HepG2 (cell line): ENCODE results near the gene GADD45GIP1. TPM values are rescaled to one million over a fixed set of nuclear protein-coding genes. Genes with fewer than 3 reads are reported as not detected.

ENCODE experiments used
- ATAC-seq: fragments of 200-7000 bp; cut with Tn5 transposase; 3 replicates; pipeline ENCODE4 v1.9.1; 2020; ENCODE audit warnings: mild to moderate bottlenecking, moderate library complexity
- BruUV-seq: library from RNA; stranded (reverse); fragments of 400-500 nt; replicated peaks from 2 replicates; lab custom pipeline; 2021; lab: Mats Ljungman, UMichigan
- CTCF ChIA-PET: fragments of 300-600 bp; formaldehyde crosslinking; extraction: SDS; loops from one replicate; lab custom pipeline; 2021; ENCODE audit warnings: low total read pairs, inconsistent platforms, low intra/inter-chr PET ratio; lab: Yijun Ruan, JAX
- POLR2A ChIA-PET: fragments of 350-600 bp; sonication (Branson Sonifier 250); formaldehyde crosslinking; loops from one replicate; lab custom pipeline; 2020; ENCODE audit warnings: antibody characterized with exemption, inconsistent platforms; lab: Yijun Ruan, JAX
- DNase-seq: peaks from one replicate; pipeline ENCODE4 v3.0.0-alpha.2; 2015; ENCODE audit warnings: low spot score
- FAIRE-seq: peaks from 3 replicates; lab custom pipeline; 2011; peaks lifted over from hg19 to GRCh38; lab: Jason Lieb, UNC
- H2AFZ ChIP-seq: one replicate; pipeline ENCODE4 v1.6.1; 2011; ENCODE audit warnings: low read length, inconsistent platforms
- H3K27ac ChIP-seq: fragments of 300-600 bp; 3 replicates; pipeline ENCODE4 v1.8.0; 2011; ENCODE audit warnings: mixed run types, mild to moderate bottlenecking, mixed read lengths, low read length, inconsistent platforms; ENCODE audit not compliant: insufficient read depth; ENCODE audit errors: extremely low read length
- H3K27me3 ChIP-seq, 2 experiments: fragments of 200-600 bp in 1 of 2; 2 replicates in 1 of 2; 3 replicates in 1 of 2; pipeline versions ENCODE4 v1.6.0 to v1.8.0; 2011; ENCODE audit warnings: low read length in 2 of 2, mild to moderate bottlenecking in 2 of 2, moderate library complexity in 2 of 2, inconsistent platforms in 1 of 2; ENCODE audit not compliant: insufficient read depth in 2 of 2, control insufficient read depth in 1 of 2
- H3K36me3 ChIP-seq, 2 experiments: fragments of 200-600 bp in 1 of 2; replicated peaks in 1 of 2; 2 replicates in 1 of 2; 3 replicates in 1 of 2; pipeline versions ENCODE4 v1.5.1 to v1.8.0; 2011; ENCODE audit warnings: low read length in 2 of 2, inconsistent platforms in 1 of 2; ENCODE audit not compliant: insufficient read depth in 2 of 2, control insufficient read depth in 1 of 2
- H3K4me1 ChIP-seq: 2 replicates; pipeline ENCODE4 v1.5.1; 2012; ENCODE audit warnings: low read length, inconsistent platforms; ENCODE audit not compliant: insufficient read depth
- H3K4me2 ChIP-seq: 2 replicates; pipeline ENCODE4 v1.6.0; 2011; ENCODE audit warnings: low read depth, low read length, inconsistent platforms
- H3K4me3 ChIP-seq, 3 experiments: fragments of 200-600 bp in 1 of 3; sonication (generic), shearing (Covaris generic) in 1 of 3; replicated peaks in 1 of 3; 2 replicates each; pipeline ENCODE4 v1.5.1; 2011 to 2016; ENCODE audit warnings: low read length in 3 of 3, inconsistent platforms in 2 of 3, low read depth in 2 of 3, mild to moderate bottlenecking in 2 of 3, control low read depth in 1 of 3, mixed read lengths in 1 of 3; ENCODE audit not compliant: insufficient read depth in 1 of 3
- H3K79me2 ChIP-seq: one replicate; pipeline ENCODE4 v1.6.1; 2011; ENCODE audit warnings: low read length, inconsistent platforms; ENCODE audit not compliant: insufficient read depth
- H3K9ac ChIP-seq: 2 replicates; pipeline ENCODE4 v1.6.0; 2011; ENCODE audit warnings: mild to moderate bottlenecking, low read depth, low read length, inconsistent platforms; ENCODE audit not compliant: insufficient read depth
- H3K9me3 ChIP-seq: 2 replicates; pipeline ENCODE4 v1.5.1; 2012; ENCODE audit warnings: mild to moderate bottlenecking, low read length
- H4K20me1 ChIP-seq: 2 replicates; pipeline ENCODE4 v1.6.0; 2011; ENCODE audit warnings: inconsistent platforms, mild to moderate bottlenecking, low read length, moderate library complexity; ENCODE audit not compliant: insufficient read depth
- ELK4 ChIP-seq: sonication (generic); formaldehyde crosslinking; IDR thresholded peaks from 2 replicates; pipeline ENCODE4 v1.9.0; 2021; ENCODE audit warnings: missing genetic modification reagents, borderline replicate concordance
- HNRNPL ChIP-seq: fragments of 200-400 bp; formaldehyde crosslinking; IDR thresholded peaks from 2 replicates; pipeline ENCODE4 v1.6.1; 2017; ENCODE audit warnings: mild to moderate bottlenecking, low read depth, low read length
- MNT ChIP-seq: fragments of 450-650 bp; IDR thresholded peaks from 2 replicates; pipeline ENCODE4 v1.6.1; 2016
- ZFP62 ChIP-seq: sonication (generic); formaldehyde crosslinking; IDR thresholded peaks from 2 replicates; pipeline ENCODE4 v1.4.0; 2020; ENCODE audit warnings: missing genetic modification reagents
- ZMYM3 ChIP-seq: sonication (generic); formaldehyde crosslinking; IDR thresholded peaks from 2 replicates; pipeline ENCODE4 v1.5.1; 2020; ENCODE audit warnings: mild to moderate bottlenecking, missing genetic modification reagents
- WGBS: methylation state at CpG from one replicate; pipeline ENCODE4 v1.1.6; 2017; ENCODE audit warnings: low lambda C conversion rate; 5-methylcytosine and 5-hydroxymethylcytosine counted together
- in situ Hi-C: cut with HindIII; loops from 2 replicates; pipeline ENCODE4 v1.10.0; 2017; ENCODE audit warnings: low pct_unique_long_range_greater_than_20kb; ENCODE audit not compliant: extremely low pct_ligation_motif_present
- intact Hi-C: fragments of 100-400 bp; cut with micrococcal nuclease; formaldehyde crosslinking; loops from one replicate; pipeline ENCODE4 v1.10.0; 2022; ENCODE audit not compliant: unreplicated experiment
- polyA plus RNA-seq, 8 experiments: library from polyadenylated mRNA; depleted of rRNA in 3 of 8; stranded (reverse) in 7 of 8; unstranded in 1 of 8; fragments of >200 nt; fragmentation: Illumina TruSeq in 4 of 8; extraction: Trizol in 4 of 8; gene quantifications; 2 replicates each; pipeline versions ENCODE4 v1.2.1 to v1.2.3, GENCODE V29; 2011 to 2016; ENCODE audit warnings: low read depth in 4 of 8, missing spikeins in 1 of 8, mixed read lengths in 1 of 8; ENCODE audit not compliant: insufficient read depth in 1 of 8
- total RNA-seq, 5 experiments: library from RNA; depleted of rRNA; stranded (reverse); fragments of >200 nt; fragmentation: Illumina TruSeq; extraction: Trizol; gene quantifications; 2 replicates each; pipeline ENCODE4 v1.2.3, GENCODE V29; 2016; ENCODE audit warnings: low read depth in 1 of 5

The GADD45GIP1 gene
- total and polyA plus RNA-seq, 2 of the 13 experiments (the other 11 are each of a cell fraction or from before 2014, with no cell fraction given): 24.6 to 30.7 TPM

GRCh38 chr19:12970070-12970820 is 13.2 kb upstream of the GADD45GIP1 start:
- no peaks in the 10 kb centered on the region for H3K79me2 ChIP-seq
- ChIA-PET CTCF (no interaction called here), POLR2A (no interaction called here)
- in situ Hi-C loops: loop anchor here (10.0 kb wide), 1 partner anchor 295 kb away; no protein-coding TSS in a partner anchor
- no peak for ATAC-seq
- peaks cover 31% of the 10 kb centered on the region for H3K4me1 ChIP-seq
- no TSS peak for BruUV-seq
- no peaks in the 10 kb centered on the region for H4K20me1 ChIP-seq
- H3K27me3 ChIP-seq: no peaks in the 10 kb centered on the region
- WGBS: 67% methylated on average over 7 of the region's 7 CpGs
- H3K9me3 ChIP-seq: no peaks in the 10 kb centered on the region
- no peak overlapping the region for H3K27ac ChIP-seq
- no peak overlapping the region for H3K4me3 ChIP-seq
- H2AFZ ChIP-seq: no peak overlapping the region
- H3K36me3 ChIP-seq: no peaks in the 10 kb centered on the region
- no peak overlapping the region for H3K4me2 ChIP-seq
- intact Hi-C loops: no loop called here
- H3K9ac ChIP-seq: no peak overlapping the region
- no peak for DNase-seq
- no peak for FAIRE-seq
- TF ChIP-seq ZMYM3 (peak; percentile 67), ELK4 (CRISPR knock-in tag) (no peak), ZFP62 (CRISPR knock-in tag) (no peak)

- TF ChIP-seq HNRNPL: 0 out of 2 replicates have a peak, but pooled peaks have one; percentile 52
- TF ChIP-seq MNT: no peak
- in situ Hi-C loops: no loop called here
- H3K4me3 ChIP-seq: peak within 1 kb of the TSS in 1 of 3 experiments; percentile 6; a peak in 1 of 6 replicates
- peak within 1 kb of the TSS; percentile 31; the same call in 1 of the 2 replicates for H3K9ac ChIP-seq
- no peaks in the 10 kb centered on the region for H3K27me3 ChIP-seq
- no peaks in the 10 kb centered on the region for H4K20me1 ChIP-seq
- POLR2A ChIA-PET: no interaction called here
- intact Hi-C loops: no loop called here
- WGBS: 0% methylated on average over 3 of the region's 14 CpGs
- H3K27ac ChIP-seq: no peak within 1 kb of the TSS
- no peak for ATAC-seq
- no TSS peak for BruUV-seq
- no peak for FAIRE-seq
- DNase-seq: no peak
- H3K9me3 ChIP-seq: no peaks in the 10 kb centered on the region
- no peaks in the 10 kb centered on the region for H3K36me3 ChIP-seq
- peak within 1 kb of the TSS; percentile 42 for H3K4me2 ChIP-seq
- H3K4me1 ChIP-seq: peaks cover 24% of the 10 kb centered on the region
- H2AFZ ChIP-seq: no peak within 1 kb of the TSS
- CTCF ChIA-PET: no interaction called here
- no peaks in the 10 kb centered on the region for H3K79me2 ChIP-seq
Observed at GRCh38 chr19:12969292-12969988, 12.4 kb upstream of the GADD45GIP1 start, which contains the start of gene DAND5. TSS of gene DAND5 (plus strand) at chr19:12969576. CDS start at chr19:12969661, 85 bp downstream.
